HS-27A (cell line): ENCODE measurements around the gene KCNQ1.

Experiments used
- DNase-seq: peaks from one replicate; pipeline ENCODE4 v3.0.0-alpha.2; 2012; ENCODE audit warnings: low read depth, missing footprints

Gene KCNQ1

GRCh38 chr11:2862395-2863275, 417.8 kb downstream of the KCNQ1 start:
- DNase-seq: no peak

- DNase-seq: no peak
Measured at GRCh38 chr11:2863276-2863618, 418.4 kb downstream of the KCNQ1 start.

GRCh38 chr11:2864901-2865300, 420.1 kb downstream of the KCNQ1 start:
- no peak for DNase-seq

DNA sequence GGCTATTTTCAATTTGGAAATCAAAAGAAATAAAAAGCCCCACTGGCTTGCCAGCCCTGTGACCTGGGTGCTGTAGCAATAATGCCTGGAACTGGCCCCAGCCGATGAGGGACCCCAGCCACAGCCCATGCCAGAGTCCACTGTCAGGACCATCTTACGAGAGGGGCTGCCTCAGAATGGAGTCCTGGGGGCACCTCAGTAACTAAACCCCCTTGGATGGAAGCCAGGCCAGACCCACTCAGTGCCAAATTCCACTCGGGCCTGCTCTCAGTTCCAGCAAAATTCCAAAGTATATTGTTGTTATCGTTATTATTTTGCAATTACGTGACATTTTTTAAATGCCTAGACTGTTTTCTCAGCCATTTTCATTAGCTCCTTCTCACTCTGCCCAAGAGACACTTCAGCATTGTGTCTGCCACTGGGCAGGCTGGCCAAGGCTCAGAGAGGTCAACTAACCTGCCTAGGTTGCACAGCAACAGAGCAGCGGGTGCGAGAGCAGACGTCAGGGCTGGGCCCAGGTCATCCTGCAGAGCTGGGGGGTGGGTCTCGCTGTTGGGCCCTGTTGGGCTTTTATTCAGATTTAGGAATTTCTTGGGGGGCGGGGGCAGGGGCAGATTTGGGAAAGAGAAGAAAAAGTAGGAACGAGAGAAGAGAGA, 421.2 kb downstream of the KCNQ1 start:
- no peak for DNase-seq

DNA sequence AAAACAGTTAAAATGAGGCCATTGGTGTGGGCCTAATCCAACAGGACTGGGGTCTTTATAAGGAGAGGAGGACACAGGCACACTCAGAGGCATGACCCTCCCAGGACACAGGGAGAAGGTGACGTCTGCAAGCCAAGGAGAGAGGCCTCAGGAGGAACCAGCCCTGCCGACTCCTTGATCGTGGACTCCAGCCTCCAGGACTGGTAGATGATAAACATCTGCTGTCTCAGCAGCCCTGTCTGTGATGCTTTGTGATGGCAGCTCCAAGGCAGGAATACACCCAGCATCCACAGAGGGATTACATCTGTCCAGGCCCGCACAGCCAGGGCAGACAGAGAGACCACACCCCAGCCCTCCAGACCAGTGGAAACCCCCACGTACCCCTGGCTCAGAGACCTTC, 422.3 kb downstream of the KCNQ1 start:
- DNase-seq: no peak

DNA sequence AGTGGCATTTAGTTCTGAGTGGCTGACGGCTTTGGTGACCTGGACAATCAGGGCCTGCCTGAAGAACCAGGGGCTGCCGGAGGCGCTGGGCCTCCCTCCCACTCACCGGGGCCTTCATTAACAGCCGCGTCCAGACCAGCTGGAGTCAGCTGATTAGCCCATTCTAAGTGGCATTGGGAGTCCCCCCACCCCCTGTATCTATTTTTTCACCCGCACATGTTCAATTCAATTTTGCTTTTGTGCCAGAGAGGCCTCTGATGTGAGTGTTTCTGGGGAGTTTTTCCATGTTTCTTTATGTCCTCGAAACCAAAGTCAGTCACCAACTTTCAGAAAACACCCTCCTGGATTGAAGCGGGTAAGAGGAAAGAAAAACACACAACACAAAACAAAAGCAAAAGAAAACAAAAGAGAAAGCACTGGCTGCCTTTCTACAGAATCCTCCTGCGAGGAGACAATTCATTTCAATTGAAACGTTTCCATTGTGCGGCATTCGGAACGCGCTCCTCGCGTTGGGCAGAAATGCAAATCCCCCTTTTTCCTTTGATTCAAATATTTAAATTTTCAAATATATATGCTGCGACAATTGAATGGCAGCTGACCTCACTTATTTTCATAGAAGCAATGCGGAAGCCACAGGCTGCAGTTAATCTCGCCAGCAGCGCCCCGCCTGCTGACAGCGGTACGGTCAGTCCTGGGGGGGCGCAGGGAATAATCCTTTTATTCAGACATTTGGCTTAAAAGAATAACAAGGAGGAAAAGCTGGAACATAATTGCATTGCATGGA, 423.1 kb downstream of the KCNQ1 start:
- DNase-seq: no peak

DNA sequence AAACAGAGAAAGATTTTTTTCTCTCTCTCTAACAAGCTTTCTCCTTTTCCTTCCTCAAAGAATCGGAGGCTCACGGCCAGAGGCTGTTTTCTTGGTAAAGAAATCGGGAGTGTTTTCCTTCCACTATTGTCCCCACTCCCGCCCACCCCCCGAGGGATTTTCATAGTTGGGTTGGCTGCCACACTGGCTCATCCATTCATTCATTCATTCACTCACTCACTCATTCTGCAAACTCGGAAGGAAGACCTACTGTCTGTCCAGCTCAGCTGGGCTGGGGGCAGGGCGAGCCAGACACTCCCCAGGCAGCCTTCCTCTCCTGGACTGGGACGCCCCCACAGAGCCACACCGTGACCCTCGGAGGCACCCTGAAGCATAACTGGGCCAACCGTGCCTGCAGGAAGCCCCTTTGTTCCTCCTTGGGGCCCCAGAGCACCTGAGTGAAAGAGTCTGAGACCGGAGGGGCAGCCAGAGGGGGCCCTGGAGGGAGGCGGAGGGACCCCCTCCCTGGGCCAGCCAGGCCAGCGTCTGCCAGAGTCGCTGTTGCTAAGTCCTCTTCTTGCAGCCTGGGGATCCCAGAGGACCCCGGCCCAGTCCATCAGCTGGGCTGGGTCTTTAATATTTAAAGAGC, 423.8 kb downstream of the KCNQ1 start:
- DNase-seq: no peak

DNA sequence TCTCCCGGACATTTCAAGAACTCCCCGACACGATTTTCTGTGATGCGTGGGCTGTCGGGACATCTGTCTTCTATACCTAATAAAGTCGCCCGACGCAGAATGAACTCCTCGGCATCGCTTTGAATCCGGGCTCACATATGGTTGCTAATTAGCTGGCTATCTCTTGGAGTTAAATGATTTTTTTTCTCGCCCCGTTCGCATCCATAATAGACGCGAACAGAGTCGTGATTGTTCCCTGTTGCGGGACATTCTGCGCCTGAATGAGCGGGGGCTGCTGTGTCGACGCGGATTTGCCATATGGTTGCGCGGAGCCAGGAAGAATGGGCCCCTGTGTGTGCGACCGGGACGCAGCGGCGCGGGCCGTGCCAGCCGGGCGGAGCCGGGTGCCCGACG, 424.3 kb downstream of the KCNQ1 start:
- DNase-seq: no peak

- DNase-seq: no peak
Measured at GRCh38 chr11:2869561-2870427, 425.0 kb downstream of the KCNQ1 start.

DNA sequence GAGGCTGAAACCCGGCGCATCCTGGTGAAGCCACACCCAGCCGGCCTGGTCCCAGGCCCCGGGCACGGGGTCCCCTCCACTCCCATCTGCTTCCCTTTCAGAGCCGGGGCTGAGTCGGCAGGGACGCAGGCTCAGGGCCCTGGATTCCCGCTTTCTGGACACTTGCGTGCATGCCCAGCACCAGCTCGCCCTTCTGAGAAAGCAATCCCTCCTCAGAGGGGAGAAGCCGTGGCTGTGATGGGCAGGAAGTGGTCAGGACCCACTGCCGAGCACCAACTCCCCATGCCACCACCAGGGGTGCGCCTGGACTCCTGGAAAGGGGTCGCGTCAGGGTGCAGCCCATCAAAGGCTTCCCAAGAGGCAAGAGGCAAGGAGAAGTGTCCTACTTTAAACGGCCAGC, 425.7 kb downstream of the KCNQ1 start:
- DNase-seq: no peak

DNA sequence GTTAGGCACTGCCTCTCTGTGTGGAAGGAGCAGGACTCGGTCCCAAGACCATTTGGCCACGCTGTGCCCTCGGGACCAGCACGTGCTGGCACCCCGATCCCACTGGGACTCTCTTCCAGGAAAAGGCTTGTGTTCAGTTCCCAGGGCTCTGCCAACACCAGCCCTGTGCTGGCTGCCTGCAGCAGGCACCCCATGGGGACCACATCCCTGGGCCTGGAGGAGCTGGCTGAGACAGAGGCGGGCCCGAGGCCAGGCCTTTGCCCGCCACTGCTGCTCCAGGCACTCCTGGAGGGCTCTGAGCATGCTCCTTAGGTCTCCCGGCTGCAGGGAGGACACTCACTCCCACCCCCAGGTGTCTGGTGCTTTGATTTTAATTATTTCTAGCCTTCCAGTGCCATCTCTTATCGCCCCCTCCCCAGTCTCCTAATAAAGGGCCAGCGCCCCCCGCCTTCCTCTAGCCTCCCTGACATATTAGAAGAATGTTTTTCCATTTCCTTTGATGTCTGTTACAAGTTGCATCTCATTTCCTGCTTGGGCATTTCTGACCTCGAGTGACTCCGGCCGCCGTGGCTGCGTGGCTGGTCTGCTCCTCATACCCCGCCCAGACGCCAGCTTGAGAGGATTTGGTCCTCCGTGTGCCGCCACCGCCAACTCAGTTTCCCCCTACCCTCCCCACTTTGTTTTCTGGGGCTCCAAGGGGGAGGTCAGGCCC, 426.3 kb downstream of the KCNQ1 start:
- no peak for DNase-seq

- no peak for DNase-seq
Measured at GRCh38 chr11:2874963-2875362, 430.2 kb downstream of the KCNQ1 start.

- DNase-seq: no peak
Measured at GRCh38 chr11:2877474-2877873, 432.7 kb downstream of the KCNQ1 start.

DNA sequence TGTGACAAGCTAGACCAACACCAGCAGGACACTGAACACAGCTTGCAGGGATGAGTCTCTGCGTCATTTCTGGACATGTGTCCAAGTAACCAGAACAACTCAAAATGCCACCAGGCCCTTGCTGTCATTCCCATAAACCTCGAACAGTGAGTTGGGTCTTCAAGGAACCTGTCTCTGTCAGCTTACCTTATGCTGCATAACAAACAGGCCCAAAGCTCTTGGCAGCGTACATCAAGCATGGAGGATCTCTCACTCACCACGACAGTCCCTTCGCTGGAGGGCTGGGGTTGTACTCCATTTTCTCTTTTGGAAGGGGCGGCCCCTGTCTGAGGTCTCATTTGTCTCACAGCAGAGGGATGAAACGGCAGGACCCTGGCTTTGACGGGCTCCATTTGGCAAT, 434.0 kb downstream of the KCNQ1 start:
- no peak for DNase-seq

- no peak for DNase-seq
Measured at GRCh38 chr11:2880646-2881045, 435.8 kb downstream of the KCNQ1 start.

DNA sequence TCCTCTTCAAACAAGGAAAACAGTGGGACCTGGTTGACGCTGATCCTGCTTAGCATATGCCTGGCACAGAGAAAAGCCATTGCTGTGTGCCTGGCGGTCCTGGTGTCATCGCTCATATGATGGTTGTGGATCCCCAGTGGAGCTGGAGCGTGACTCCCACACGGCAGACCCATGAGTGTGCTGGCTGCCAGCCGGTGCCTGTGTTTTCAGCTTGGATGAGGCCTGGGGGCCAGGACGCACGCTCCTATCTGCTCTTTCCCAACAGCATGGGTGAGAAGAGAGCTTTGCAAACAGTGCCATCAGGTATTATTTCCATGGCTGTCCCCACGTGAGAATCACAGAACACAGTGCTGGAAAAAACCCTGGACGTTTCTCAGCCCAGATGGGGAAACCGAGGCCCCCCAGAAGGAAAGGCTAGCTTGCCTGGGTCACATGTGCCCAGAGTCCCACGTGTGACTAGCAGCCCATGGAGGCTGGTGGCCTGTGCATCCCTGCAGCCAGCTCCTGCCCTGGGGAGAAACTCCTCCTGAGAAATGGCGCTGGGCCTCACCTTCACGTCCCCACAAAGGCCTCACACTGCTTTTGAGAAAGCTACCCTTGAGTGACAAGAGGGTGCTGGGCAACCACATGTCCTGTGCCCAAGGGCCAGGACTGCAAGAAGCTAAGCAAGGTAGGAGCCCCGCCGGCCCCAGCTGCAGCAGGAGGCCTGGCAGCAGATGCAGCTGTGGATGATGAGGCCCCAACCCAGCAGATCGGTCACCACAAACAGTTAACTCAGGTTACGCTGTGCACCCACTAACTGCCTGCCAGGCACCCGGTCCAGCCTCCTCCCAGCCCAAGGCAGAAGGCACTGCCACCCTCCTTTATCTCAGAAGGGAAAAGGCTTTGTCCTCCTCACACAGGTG, 436.5 kb downstream of the KCNQ1 start:
- DNase-seq: no peak

- DNase-seq: no peak
Measured at GRCh38 chr11:2881981-2882375, 437.2 kb downstream of the KCNQ1 start.

GRCh38 chr11:2882396-2883110, 437.7 kb downstream of the KCNQ1 start:
- DNase-seq: no peak

GRCh38 chr11:2883640-2883978, 438.8 kb downstream of the KCNQ1 start:
- DNase-seq: no peak
